WTC11 (cell line): ENCODE data around the gene EML2. TPM values are rescaled to one million over a fixed set of nuclear protein-coding genes. Genes with fewer than 3 reads are reported as not detected.

Experiments
- AR ChIP-seq: fragments of 250-450 bp; sonication (Bioruptor Pico); IDR thresholded peaks from 2 replicates; pipeline ENCODE4 v1.9.0; 2021; ENCODE audit warnings: mild to moderate bottlenecking
- ATF1 ChIP-seq: sonication (generic); formaldehyde crosslinking; IDR thresholded peaks from 2 replicates; pipeline ENCODE4 v1.8.1; 2023; ENCODE audit warnings: mild to moderate bottlenecking, moderate library complexity, missing genetic modification reagents
- CTCF ChIP-seq: fragments of 200-600 bp; IDR thresholded peaks from 2 replicates; pipeline ENCODE4 v1.8.0; 2022; ENCODE audit warnings: antibody characterized with exemption
- FOXK1 ChIP-seq: sonication (generic); formaldehyde crosslinking; IDR thresholded peaks from 2 replicates; pipeline ENCODE4 v1.8.0; 2022; ENCODE audit warnings: mild to moderate bottlenecking, moderate library complexity, missing genetic modification reagents
- HMGA2 ChIP-seq: fragments of 250-450 bp; sonication (Bioruptor Pico); IDR thresholded peaks from 2 replicates; pipeline ENCODE4 v1.4.0; 2021; ENCODE audit warnings: mild to moderate bottlenecking, moderate library complexity
- IRF2 ChIP-seq: sonication (generic); formaldehyde crosslinking; IDR thresholded peaks from 2 replicates; pipeline ENCODE4 v1.8.0; 2022; ENCODE audit warnings: low read depth, missing genetic modification reagents, borderline replicate concordance
- KAT7 ChIP-seq: sonication (generic); formaldehyde crosslinking; IDR thresholded peaks from 2 replicates; pipeline ENCODE4 v1.8.1; 2023; ENCODE audit warnings: missing genetic modification reagents, mild to moderate bottlenecking, borderline replicate concordance
- NR2C2 ChIP-seq: sonication (generic); formaldehyde crosslinking; IDR thresholded peaks from 2 replicates; pipeline ENCODE4 v1.8.0; 2022; ENCODE audit warnings: mild to moderate bottlenecking, missing genetic modification reagents
- OVOL2 ChIP-seq: fragments of 250-450 bp; sonication (Bioruptor Pico); IDR thresholded peaks from 2 replicates; pipeline ENCODE4 v1.9.0; 2021; ENCODE audit warnings: mild to moderate bottlenecking, borderline replicate concordance
- SMAD3 ChIP-seq: sonication (generic); formaldehyde crosslinking; IDR thresholded peaks from 2 replicates; pipeline ENCODE4 v1.8.0; 2022; ENCODE audit warnings: missing genetic modification reagents, mild to moderate bottlenecking, borderline replicate concordance
- SMAD4 ChIP-seq: sonication (generic); formaldehyde crosslinking; IDR thresholded peaks from 2 replicates; pipeline ENCODE4 v1.8.0; 2022; ENCODE audit warnings: mild to moderate bottlenecking, missing genetic modification reagents
- SOX15 ChIP-seq: fragments of 250-450 bp; sonication (Bioruptor Pico); IDR thresholded peaks from 2 replicates; pipeline ENCODE4 v1.9.0; 2021; ENCODE audit warnings: mild to moderate bottlenecking
- TCF7 ChIP-seq: sonication (generic); formaldehyde crosslinking; IDR thresholded peaks from 2 replicates; pipeline ENCODE4 v1.8.0; 2022; ENCODE audit warnings: mild to moderate bottlenecking, low read depth, missing genetic modification reagents, moderate library complexity
- TEAD4 ChIP-seq: sonication (generic); formaldehyde crosslinking; IDR thresholded peaks from 2 replicates; pipeline ENCODE4 v1.8.0; 2022; ENCODE audit warnings: mild to moderate bottlenecking, missing genetic modification reagents
- ZNF263 ChIP-seq: sonication (generic); formaldehyde crosslinking; IDR thresholded peaks from 2 replicates; pipeline ENCODE4 v1.8.1; 2022; ENCODE audit warnings: low read depth, mild to moderate bottlenecking, moderate library complexity, missing genetic modification reagents
- ZSCAN18 ChIP-seq: fragments of 250-450 bp; sonication (Bioruptor Pico); IDR thresholded peaks from 2 replicates; pipeline ENCODE4 v2.1.2; 2022; ENCODE audit warnings: mild to moderate bottlenecking, moderate library complexity
- total RNA-seq: library from RNA; stranded (reverse); gene quantifications from 3 replicates; pipeline ENCODE4 v1.2.3, GENCODE V29; 2021
- TF ChIP-seq, protein P1 (sequence below): sonication (generic); formaldehyde crosslinking; IDR thresholded peaks from 2 replicates; pipeline ENCODE4 v1.8.0; 2023; ENCODE audit warnings: mild to moderate bottlenecking, missing genetic modification reagents
- TF ChIP-seq, protein P2 (sequence below): fragments of 250-450 bp; sonication (Bioruptor Pico); IDR thresholded peaks from 2 replicates; pipeline ENCODE4 v1.9.0; 2021; ENCODE audit warnings: moderate library complexity, mild to moderate bottlenecking, inconsistent platforms, borderline replicate concordance
- TF ChIP-seq, protein P3 (sequence below): sonication (generic); formaldehyde crosslinking; IDR thresholded peaks from 2 replicates; pipeline ENCODE4 v1.8.1; 2022; ENCODE audit warnings: mild to moderate bottlenecking, moderate library complexity, missing genetic modification reagents
- TF ChIP-seq, protein P4 (sequence below): sonication (generic); formaldehyde crosslinking; IDR thresholded peaks from 2 replicates; pipeline ENCODE4 v1.8.1; 2023; ENCODE audit warnings: mild to moderate bottlenecking, moderate library complexity, missing genetic modification reagents
- TF ChIP-seq, protein P5 (sequence below): sonication (generic); formaldehyde crosslinking; IDR thresholded peaks from 2 replicates; pipeline ENCODE4 v1.8.0; 2022; ENCODE audit warnings: mild to moderate bottlenecking, missing genetic modification reagents
- TF ChIP-seq, protein P6 (sequence below): sonication (generic); formaldehyde crosslinking; IDR thresholded peaks from 2 replicates; pipeline ENCODE4 v1.8.0; 2022; ENCODE audit warnings: mild to moderate bottlenecking, missing genetic modification reagents

The EML2 gene
- total RNA-seq, 1 experiment from 2014 or later = 63.3 TPM

DNA sequence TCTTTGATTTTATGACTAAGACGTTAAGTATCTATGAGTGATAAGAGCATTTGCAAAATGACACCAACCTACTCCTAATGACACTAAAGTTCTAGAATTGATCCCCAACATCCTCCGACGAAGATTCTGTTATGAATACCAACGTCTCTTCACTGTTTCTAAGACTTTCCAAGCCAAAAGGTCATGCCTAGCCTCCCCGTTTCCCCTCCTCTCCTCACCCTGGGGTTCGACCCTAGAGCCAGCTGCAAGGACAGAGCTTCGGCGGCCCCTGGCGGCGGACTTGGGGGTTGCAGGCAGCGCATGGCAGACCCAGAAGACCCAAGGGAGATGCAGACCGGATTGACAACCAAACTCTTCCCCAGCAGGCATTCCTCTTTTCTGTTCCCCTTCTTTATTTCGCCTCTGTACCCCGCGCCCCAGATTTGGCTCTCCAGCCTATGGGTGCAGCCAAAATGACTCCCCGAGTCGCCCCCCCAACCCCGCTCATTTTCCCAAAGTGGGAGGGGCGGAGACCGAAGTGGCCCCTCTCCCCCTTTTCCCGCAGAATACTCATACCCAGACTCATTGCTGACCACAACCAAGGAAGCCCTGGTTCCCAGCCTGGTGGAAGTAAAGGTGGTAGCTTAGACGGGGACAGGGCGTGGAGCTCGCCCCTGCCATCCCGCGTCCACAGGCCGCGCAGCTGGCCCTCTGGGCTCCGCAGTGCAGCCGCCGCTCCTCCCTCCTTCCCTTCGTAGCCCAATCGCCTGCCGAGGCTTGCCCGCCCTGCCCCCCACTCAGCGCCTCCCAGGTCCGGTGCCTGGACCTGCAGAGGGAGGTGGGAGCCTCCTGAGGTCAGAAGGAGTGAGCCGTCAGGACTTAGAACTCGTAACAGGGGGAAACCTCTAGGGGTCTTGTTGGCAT is 4.1 kb upstream of the EML2 start (continued):
- TF ChIP-seq, protein P1, sequence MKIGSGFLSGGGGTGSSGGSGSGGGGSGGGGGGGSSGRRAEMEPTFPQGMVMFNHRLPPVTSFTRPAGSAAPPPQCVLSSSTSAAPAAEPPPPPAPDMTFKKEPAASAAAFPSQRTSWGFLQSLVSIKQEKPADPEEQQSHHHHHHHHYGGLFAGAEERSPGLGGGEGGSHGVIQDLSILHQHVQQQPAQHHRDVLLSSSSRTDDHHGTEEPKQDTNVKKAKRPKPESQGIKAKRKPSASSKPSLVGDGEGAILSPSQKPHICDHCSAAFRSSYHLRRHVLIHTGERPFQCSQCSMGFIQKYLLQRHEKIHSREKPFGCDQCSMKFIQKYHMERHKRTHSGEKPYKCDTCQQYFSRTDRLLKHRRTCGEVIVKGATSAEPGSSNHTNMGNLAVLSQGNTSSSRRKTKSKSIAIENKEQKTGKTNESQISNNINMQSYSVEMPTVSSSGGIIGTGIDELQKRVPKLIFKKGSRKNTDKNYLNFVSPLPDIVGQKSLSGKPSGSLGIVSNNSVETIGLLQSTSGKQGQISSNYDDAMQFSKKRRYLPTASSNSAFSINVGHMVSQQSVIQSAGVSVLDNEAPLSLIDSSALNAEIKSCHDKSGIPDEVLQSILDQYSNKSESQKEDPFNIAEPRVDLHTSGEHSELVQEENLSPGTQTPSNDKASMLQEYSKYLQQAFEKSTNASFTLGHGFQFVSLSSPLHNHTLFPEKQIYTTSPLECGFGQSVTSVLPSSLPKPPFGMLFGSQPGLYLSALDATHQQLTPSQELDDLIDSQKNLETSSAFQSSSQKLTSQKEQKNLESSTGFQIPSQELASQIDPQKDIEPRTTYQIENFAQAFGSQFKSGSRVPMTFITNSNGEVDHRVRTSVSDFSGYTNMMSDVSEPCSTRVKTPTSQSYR (CRISPR knock-in tag) = peak; percentile 84
- TF ChIP-seq ZNF263 (CRISPR knock-in tag) = no peak
- no peak for TF ChIP-seq ZSCAN18
- no peak for TF ChIP-seq SMAD3 (CRISPR knock-in tag)
- TF ChIP-seq, protein P2, sequence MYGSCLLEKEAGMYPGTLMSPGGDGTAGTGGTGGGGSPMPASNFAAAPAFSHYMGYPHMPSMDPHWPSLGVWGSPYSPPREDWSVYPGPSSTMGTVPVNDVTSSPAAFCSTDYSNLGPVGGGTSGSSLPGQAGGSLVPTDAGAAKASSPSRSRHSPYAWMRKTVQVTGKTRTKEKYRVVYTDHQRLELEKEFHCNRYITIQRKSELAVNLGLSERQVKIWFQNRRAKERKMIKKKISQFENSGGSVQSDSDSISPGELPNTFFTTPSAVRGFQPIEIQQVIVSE (CRISPR knock-in tag) = no peak
- TF ChIP-seq TEAD4 (CRISPR knock-in tag) = no peak
- peak; percentile 99 for TF ChIP-seq CTCF
- TF ChIP-seq AR (CRISPR knock-in tag) = no peak
- TF ChIP-seq, protein P3, sequence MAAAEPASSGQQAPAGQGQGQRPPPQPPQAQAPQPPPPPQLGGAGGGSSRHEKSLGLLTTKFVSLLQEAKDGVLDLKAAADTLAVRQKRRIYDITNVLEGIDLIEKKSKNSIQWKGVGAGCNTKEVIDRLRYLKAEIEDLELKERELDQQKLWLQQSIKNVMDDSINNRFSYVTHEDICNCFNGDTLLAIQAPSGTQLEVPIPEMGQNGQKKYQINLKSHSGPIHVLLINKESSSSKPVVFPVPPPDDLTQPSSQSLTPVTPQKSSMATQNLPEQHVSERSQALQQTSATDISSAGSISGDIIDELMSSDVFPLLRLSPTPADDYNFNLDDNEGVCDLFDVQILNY (CRISPR knock-in tag) = 0 out of 2 replicates have a peak, but pooled peaks have one; percentile 19
- TF ChIP-seq ATF1 = no peak
- TF ChIP-seq IRF2 (CRISPR knock-in tag) = no peak
- no peak for TF ChIP-seq KAT7 (CRISPR knock-in tag)
- no peak for TF ChIP-seq TCF7 (CRISPR knock-in tag)
- TF ChIP-seq SMAD4 (CRISPR knock-in tag) = no peak
- no peak for TF ChIP-seq OVOL2 (CRISPR knock-in tag)
- TF ChIP-seq, protein P4, sequence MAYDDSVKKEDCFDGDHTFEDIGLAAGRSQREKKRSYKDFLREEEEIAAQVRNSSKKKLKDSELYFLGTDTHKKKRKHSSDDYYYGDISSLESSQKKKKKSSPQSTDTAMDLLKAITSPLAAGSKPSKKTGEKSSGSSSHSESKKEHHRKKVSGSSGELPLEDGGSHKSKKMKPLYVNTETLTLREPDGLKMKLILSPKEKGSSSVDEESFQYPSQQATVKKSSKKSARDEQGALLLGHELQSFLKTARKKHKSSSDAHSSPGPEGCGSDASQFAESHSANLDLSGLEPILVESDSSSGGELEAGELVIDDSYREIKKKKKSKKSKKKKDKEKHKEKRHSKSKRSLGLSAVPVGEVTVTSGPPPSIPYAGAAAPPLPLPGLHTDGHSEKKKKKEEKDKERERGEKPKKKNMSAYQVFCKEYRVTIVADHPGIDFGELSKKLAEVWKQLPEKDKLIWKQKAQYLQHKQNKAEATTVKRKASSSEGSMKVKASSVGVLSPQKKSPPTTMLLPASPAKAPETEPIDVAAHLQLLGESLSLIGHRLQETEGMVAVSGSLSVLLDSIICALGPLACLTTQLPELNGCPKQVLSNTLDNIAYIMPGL (CRISPR knock-in tag) = peak; percentile 79
- TF ChIP-seq, protein P5, sequence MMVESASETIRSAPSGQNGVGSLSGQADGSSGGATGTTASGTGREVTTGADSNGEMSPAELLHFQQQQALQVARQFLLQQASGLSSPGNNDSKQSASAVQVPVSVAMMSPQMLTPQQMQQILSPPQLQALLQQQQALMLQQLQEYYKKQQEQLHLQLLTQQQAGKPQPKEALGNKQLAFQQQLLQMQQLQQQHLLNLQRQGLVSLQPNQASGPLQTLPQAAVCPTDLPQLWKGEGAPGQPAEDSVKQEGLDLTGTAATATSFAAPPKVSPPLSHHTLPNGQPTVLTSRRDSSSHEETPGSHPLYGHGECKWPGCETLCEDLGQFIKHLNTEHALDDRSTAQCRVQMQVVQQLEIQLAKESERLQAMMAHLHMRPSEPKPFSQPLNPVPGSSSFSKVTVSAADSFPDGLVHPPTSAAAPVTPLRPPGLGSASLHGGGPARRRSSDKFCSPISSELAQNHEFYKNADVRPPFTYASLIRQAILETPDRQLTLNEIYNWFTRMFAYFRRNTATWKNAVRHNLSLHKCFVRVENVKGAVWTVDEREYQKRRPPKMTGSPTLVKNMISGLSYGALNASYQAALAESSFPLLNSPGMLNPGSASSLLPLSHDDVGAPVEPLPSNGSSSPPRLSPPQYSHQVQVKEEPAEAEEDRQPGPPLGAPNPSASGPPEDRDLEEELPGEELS = no peak
- TF ChIP-seq, protein P6, sequence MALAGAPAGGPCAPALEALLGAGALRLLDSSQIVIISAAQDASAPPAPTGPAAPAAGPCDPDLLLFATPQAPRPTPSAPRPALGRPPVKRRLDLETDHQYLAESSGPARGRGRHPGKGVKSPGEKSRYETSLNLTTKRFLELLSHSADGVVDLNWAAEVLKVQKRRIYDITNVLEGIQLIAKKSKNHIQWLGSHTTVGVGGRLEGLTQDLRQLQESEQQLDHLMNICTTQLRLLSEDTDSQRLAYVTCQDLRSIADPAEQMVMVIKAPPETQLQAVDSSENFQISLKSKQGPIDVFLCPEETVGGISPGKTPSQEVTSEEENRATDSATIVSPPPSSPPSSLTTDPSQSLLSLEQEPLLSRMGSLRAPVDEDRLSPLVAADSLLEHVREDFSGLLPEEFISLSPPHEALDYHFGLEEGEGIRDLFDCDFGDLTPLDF (CRISPR knock-in tag) = no peak
- TF ChIP-seq FOXK1 (CRISPR knock-in tag) = no peak
- no peak for TF ChIP-seq NR2C2
- TF ChIP-seq SOX15 = no peak
- no peak for TF ChIP-seq HMGA2 (CRISPR knock-in tag)
